ENCODE data around the gene SEMA3C. TPM values are rescaled to one million over a fixed set of nuclear protein-coding genes. Genes with fewer than 3 reads are reported as not detected.
A peak's percentile ranks its signal among the peaks of the same experiment; 100 is the strongest.

SEMA3C gene
- total RNA-seq: 0.20 and 6.1 TPM in 2 replicates

DNA sequence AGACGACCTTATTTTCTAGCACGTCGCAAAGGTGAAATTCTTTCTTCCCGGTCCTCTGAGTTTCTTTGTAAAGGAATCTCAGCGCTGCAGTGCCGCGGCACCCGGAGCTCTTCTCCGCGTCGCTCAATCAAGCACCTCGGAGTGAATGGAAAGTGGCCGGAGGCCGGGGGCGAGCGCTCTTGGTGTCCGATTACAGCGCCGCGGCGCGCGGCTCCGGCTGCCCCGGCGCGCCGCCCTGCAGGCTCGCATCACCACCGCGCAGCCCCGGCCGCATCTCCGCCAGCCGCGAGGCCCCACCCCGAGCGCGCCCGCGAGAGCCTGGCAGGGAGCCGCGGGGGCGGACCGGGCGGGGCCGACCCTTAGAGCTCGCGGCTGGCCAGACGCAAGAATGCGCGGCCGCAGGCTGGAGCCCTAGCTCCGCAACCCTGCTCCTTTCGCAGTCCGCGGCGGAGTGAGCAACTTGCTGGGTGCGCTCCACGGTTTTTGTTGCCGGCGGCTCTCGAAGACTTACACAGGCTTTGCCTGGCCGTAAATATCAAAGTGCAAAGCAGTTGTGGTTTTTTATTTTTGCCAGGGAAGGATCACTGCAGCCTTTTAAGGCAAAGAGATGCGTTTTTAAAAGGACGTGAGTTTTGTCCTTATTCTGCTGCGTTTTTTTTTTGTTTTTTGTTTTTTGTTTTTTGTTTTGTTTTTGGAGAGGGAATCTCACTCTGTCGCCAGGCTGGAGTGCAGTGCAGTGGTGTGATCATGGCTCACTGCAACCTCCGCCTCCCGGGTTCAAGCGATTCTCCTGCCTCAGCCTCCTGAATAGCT is at the start of gene SEMA3C:
SEMA3C (minus strand) TSS at position 143 of the 813 bp plus-strand sequence. CDS start 2,270 bp downstream, outside the sequence.
- DNase-seq (ENCODE audit: low read depth in 2 of 2): peak; percentile 86 to 95

DNA sequence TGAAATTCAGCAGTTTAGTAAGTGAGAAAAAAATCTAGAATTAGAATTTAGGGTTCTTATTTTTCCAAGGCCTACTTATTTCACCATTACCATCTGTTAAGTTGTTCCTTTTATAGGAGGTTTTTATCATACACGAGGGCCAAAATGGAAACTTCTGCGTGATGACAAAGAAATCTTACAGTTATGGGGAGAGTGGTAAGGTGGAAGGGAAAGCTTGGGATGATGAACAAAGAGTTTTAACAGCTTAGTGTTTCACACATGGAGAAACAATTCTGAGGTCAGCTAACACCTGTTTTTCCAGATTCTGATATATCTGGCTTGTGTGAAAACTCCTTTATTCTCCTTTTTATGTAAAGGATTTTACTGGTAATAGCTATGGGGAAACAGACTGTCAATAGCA is 49.8 kb upstream of the SEMA3C start:
- DNase-seq (ENCODE audit: low read depth in 2 of 2): no peak

DNA sequence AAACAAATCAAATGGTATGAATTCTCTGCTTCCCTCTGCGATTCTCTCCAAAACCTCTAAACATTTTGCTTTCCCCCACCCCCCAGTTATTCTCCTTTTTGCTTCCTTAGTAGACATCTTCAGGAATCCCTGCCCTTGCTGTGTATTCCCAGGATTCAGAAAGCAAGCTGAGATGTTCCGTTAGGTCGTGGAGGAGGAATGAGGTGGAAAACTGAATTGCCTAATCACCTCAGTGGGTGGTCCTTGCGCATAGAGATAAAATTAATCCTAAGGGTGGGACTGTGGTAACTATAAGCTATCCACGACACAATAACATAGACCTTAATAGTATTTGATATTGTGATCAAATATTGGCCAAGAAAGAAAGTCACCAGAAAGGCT is 49.1 kb upstream of the SEMA3C start:
- no peak for DNase-seq (ENCODE audit: low read depth in 2 of 2)

DNA sequence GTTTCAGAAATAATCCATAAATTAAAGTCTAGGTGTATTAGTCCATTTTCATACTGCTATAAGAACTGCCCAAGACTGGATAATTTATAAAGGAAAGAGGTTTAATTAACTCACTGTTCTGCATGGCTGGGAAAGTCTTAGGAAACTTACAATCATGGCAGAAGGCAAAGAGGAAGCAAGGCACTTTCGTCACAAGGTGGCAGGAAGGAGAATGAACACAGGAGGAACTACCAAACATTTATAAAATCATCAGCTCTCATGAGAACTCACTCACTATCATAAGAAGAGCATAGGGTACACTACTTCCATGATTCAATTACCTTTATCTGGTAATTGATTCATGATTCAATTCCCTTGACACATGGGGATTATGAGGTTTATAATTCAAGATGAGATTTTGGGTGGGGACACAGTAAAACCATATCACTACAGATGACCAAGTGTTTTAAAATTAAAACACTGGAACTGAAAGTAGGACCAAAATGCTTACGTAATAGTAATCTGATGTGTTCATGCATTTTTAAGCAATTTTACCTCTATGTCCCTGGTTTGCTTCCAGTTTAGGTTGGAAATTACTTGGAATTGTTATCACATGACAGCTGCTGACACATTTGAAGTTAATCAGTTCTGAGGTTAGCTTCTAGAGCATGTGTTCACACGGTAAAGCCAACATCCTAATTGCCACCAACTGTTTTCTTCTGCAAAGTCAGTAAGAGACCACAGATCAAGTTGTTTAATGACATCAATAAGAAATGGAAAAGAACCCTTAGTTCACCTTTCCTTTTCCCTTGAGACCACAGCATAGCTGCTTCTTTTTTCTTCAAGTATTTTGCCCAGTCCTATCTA is 48.4 kb upstream of the SEMA3C start:
- no peak for DNase-seq (ENCODE audit: low read depth in 2 of 2)

DNA sequence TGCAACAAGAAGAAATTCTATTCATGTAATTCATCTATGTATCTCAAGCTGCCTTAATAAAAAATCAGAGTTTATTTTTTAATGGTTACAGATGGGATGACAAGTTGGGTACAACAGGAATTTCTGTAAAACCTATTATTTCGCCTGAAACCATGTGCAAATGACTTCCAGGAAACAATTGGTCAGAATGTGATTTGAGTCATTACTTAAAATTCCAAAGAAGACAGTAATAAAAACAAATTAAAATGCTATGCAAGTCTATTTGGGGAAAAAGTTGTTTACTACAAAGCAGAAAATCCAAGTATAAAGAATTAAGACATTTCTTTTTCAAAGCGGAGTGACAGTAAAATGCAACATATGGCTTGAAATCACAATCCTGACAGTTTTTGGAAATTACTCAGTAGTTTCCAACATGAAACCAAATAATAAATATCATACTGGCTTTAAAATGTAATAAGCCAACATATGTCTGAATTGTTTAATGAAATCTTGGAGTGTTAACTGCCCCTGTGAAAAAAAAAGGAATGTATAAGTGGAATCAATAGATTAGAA is 41.5 kb upstream of the SEMA3C start:
- peak in 1 of 2 donors; percentile 31 for DNase-seq (ENCODE audit: low read depth in 2 of 2)

DNA sequence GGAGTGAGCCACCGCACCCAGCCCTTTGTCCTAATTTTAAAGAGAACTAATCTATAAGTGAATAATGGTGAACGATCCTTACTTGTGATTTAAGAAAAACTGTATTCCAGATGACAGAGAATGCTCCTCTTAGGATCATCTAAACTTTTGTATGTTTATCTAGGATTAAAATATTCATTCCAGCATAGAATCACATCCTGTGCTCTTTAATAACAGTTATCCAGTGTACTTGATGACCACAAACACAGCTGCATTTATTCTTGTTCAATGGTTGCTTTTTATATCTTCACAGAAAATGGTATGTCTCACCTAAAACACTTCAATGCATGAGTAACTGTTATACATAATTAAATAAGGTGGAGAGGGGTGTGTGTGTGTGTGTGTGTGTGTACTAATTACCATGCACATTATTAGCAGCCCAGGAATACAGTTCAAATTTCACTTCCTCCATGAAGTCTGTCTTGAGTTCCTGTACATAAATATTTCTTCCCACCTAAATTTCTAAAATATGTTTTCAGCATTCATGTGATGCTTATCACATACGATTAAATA is 38.5 kb upstream of the SEMA3C start:
- no peak for DNase-seq (ENCODE audit: low read depth in 2 of 2)

DNA sequence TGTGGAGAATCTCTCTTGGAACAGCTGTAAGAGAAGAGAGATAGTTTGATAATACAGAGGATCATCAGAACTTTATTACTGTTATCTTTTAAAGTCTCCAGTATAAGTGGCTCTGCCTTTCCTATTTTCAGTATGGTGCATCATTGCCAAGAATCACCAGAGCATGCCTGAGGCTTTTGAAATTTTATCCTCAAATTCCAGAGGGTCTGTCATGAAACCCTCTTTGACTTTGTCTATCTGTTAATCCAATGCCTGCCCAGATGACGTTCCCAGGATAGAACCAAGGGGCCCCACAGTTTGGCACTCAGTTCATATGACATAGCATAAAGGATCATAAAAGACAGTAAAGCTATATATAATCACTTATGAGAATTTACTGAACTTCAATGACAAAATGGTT is 35.3 kb upstream of the SEMA3C start:
- DNase-seq (ENCODE audit: low read depth in 2 of 2): no peak

DNA sequence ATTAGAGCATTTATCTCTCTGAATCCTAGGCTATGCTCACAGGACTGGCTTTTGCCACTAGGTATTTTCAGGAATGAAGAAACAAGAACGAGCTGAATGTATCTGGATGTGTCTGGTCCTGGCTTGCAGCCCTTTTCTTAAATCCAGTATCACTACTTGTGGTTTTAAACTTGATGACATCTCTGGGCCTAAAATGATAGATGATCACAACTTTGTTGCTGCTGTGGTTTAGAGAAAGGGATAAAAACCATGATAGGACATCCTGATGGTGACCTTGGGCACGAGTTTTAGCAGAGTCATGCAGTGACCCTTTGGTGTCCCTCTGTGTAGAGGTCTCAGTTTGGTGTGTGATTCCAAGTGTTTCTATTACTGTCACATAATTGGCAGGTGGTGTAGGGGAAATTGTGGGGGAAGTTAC is 31.7 kb upstream of the SEMA3C start:
- no peak for DNase-seq (ENCODE audit: low read depth in 2 of 2)

DNA sequence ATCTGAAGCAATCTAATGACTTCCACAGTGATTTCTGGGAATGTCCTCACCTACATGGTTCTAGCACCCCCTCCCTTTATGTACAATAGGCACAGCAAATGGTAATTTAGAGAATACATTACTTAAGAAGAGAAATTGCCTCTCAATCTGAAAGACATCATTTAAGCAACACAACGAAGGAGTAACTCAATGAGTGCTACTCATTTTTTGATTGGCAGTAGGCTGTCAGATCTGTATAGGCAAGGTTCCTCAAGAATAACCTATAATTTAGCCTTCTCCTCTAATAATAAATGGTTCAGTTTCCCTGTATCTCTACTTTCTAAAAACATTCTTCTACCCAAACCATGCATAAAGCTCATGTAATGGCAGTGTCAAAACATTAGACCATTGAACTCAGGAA is 30.6 kb upstream of the SEMA3C start:
- DNase-seq (ENCODE audit: low read depth in 2 of 2): no peak

DNA sequence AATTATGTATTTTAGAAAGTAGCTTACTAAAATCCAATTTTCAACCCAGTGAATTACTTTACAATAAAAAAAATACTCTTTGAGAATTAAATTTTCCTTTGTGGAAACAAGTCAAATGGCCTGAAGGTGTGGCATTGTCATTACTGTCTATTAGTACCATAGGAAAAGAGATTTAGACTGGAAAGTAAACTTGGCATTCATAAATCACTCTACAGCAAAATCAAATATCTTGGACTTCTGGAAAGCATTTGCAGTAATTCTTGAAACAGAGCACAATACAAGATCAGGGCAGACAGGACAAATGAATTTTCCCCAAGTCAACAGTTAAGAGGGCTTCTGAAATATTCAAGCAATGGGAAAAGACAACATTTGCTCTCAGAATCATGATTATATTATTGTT is 28.0 kb upstream of the SEMA3C start:
- DNase-seq (ENCODE audit: low read depth in 2 of 2): no peak

DNA sequence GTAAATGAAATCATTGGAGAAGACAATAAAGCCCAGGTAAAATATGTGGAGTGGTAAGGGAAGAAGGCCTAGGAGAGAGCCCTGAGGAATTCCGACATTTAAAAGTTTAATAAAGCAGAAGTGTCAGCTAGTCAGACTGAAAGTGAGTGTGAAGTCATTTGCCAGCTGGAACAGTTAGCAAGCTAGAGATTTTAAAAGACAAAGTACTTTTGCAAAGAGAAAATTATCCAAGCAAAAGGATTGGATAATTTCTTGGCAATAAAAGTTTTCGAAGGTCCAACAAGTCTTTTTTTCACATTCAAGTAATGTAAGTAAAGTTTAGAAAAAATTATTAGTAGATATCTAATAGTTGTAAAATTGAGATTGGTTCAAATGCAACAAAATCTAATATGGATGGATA is 27.1 kb upstream of the SEMA3C start:
- no peak for DNase-seq (ENCODE audit: low read depth in 2 of 2)

DNA sequence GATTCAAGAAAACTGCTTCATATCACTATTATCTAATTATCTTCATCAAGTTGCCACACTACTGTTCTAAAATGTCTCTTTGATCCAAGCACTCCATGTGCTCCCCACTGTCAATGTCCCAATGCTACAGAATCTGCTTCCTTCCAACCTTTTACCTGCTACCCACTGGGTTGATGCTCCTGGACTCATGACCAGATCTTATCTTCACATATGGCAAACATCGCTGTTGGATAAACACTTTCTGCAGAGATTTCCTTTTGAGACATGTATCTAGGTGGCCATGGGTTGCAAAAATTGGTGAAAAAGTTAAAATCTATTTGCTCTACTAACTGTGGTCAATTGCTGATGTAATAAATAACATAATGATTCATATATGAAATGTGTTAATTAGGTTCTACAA is 24.5 kb upstream of the SEMA3C start:
- DNase-seq (ENCODE audit: low read depth in 2 of 2): no peak

DNA sequence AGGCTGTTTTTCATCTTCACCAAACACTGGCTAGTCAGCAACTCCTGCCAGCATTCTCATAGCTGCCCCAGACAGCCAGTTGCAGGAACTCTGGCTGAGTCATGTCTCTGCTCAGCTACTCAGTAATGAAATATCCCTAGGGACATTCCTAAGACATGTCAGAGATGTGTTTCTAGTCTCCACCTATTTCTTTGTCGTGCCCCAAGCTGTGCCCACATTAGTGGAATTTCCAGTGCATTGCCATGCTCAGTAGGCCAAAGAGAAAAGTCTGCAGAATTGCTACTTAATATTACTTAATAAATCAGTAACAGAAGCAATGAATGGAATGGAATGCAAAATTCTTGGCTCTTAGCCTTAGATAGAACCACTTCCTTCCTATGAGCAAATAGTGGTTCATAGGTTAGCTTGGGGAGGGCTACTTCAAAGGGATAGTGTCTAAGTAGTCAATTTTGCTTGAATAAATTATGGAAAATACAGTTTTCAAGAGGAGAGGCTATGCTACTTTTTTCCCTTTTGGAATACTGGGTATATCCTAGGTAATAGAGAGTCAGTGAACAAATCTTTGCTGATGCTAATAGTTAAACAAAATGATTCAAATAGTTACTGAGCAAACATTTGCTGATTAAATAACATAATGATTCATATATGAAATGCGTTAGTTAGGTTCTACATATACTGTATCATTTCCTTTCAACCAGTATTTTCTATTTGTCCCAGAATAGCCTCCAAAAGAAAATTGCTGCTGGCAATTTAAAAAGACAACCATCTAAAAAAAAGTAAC is 23.6 kb upstream of the SEMA3C start:
- DNase-seq (ENCODE audit: low read depth in 2 of 2): peak; percentile 76 to 96

DNA sequence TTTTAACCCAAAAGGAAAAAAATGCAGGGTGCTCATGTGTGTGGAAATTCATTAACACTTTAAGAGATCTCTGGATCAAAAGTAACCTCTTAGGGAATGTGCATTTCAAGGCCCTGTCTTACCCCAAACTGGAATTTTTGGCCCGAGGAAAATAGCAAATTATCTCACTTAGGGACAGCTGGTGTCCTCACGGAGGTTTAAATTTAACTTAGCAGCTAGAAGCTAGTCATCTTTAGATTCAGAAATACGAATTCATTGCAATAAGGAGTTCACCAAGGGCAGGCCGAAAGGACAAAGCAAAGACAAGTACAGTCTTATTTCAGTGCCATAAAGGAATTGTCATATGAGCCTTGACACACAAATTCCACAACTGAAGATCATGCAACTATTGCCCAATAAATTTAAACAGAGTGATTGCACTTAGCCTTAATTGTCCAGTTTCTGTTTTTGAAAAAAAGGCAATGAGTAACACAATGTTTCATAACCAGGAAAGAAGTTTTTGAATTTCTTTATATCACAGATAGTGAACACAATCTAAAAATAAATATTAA is 22.4 kb upstream of the SEMA3C start:
- peak in 1 of 2 donors; percentile 59 for DNase-seq (ENCODE audit: low read depth in 2 of 2)

DNA sequence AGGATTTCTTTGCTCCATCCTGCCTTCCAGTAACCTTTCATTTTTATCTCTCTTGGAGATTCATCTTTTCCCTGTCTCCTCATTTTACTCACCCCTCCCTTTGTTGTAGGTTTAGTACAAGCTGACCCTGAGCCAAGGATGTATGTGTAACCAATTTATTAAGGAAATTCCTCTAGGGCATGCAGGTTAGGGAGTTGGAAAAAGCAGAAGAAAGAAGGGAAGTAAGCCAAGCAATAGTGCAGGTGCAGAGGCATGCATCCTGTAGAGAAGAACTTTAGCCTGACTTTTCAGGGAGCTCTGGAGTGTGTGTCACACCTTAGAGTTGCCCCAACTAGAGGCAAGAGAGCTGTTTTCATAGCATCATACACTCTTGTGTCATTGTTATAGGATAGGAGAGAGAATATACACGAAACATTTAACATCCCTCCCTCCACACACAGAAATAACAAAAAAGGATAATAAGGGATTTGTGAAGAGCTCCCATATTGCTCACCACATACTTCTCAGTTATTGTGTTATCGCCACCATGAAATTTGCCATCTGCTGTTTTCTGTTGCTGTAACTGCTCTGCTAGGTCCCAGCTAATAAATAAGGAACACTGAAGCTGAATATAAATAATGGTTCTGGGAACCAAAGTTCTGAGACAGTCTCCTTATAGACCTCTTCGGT is 21.8 kb upstream of the SEMA3C start:
- no peak for DNase-seq (ENCODE audit: low read depth in 2 of 2)

DNA sequence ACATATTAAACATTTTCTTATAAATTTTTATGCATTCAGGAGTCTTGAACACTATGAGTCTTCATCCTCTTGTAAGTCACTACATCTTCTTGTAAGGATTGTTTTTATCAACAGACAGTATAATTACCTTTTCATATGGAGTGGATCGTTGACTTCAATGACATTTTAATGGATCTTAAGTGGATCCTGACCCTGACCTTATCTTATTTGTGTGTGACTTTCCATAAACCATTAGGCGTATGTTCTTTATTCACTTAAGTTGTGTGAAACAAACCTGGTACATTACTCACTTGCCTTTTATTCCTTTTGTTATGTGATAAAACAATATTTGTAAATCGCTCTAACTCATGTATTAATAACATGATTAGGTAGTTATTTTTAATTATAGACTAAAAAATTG is 18.5 kb upstream of the SEMA3C start:
- no peak for DNase-seq (ENCODE audit: low read depth in 2 of 2)

DNA sequence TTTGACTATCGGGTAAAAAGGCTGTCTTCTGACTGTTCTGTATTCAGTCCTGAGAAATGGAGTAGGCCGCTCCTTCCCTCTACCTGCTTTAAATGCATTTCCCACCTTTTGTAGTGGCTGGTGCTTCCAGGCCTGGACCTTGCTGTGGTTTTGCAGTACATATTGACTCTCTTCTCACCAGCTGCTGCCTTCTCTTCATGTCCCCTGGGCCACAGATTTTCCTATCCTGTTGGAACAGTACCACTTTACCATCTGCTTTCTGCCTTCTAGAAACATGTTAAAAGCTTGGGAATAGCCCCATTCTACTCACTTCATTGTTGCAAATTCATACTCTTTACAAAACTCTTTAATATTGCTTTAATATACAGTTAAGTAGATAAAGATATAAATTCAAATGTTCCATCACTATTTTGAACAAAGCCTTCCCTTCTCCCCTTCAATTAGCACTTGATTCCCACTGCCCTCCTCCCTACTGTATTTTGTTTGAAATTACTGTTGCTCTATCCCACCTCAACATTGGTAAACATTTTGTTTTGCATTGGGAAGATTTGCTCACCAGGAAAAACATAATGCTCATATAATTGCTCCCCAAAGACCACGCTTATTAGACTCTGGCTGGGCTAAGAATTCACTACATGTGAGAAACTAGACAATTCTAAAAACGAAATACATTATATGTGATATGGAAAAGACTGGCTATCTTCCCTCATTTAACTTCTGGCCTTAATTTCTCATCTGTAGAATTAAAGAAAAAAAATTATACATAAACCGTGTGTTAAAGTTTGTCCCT is 17.3 kb upstream of the SEMA3C start:
- DNase-seq (ENCODE audit: low read depth in 2 of 2): no peak

DNA sequence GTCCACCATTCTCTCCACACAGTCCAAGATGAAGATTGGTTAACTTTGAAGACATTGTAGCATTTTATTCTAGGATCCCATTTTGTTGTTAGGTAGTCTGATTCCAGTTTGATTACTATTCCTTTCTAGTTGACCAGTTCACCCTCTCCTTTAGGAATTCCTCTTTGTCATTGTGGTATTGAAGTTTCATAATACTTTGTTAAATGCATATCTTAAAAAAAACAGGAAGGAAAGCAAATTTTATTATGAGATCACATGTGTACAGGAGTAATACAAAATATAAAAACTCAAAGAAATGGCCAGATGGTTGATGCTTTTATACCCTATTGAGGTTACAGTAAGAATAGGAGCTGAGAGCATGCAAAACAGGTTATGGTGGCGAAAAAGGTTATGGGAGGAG is 15.5 kb upstream of the SEMA3C start:
- DNase-seq (ENCODE audit: low read depth in 2 of 2): no peak

DNA sequence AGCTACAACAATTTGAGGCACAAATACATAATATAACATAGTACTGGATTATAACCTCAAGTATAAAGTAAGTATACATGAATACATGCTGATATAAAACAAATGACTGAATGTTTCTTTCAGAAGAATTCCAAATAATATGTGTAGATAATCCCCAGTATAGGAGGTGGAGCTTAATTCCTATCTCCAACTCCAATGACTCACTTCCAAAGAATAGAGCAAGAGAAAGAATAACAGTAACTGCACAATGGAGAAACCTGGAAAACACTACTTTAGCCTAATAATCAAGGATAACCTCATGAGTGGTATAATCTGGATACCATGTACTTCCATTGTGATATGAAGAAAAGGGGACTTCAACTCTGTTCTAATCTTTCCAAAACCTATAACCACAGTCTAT is 13.7 kb upstream of the SEMA3C start:
- no peak for DNase-seq (ENCODE audit: low read depth in 2 of 2)

DNA sequence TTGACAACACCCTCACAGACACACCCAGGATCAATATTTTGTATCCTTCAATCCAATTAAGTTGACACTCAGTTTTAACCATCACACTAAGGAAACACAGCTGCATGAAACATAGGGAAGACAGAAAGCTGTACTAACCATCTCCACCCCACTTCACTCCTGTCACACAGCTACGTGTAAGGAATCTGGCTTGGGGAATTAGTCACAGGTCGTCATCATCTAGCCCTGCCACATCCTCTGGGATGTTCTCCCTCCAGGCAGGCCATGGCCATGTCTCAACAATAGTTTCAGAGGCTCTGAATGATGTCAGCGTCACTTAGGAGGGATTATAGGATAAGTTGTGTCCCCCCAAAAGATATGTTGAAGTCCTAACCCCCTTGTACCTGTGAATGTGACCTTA is 10.8 kb upstream of the SEMA3C start:
- DNase-seq (ENCODE audit: low read depth in 2 of 2): peak in 1 of 2 donors; percentile 10
